GM23248 (cell line): ENCODE data around the gene CPSF2. TPM values are rescaled to one million over a fixed set of nuclear protein-coding genes. Genes with fewer than 3 reads are reported as not detected.
"Not testable (repeated sequence)": the region's sequence is repeated elsewhere in the genome, so short reads cannot be mapped to it uniquely, and the experiment has no call there.

Experiments used
- DNase-seq: peaks from one replicate; pipeline ENCODE4 v3.0.0-alpha.2; 2015
- H2AFZ ChIP-seq: fragments of 200-600 bp; sonication (generic); 2 replicates; pipeline ENCODE4 v1.6.1; 2016; ENCODE audit warnings: antibody characterized with exemption
- H3F3A ChIP-seq: fragments of 200-600 bp; sonication (generic); 2 replicates; pipeline ENCODE4 v1.6.1; 2016; ENCODE audit warnings: mild to moderate bottlenecking, antibody characterized with exemption, mixed run types; ENCODE audit not compliant: insufficient read depth
- H3K27ac ChIP-seq: fragments of 200-600 bp; sonication (generic); 2 replicates; pipeline ENCODE4 v1.5.1; 2016; ENCODE audit warnings: mild to moderate bottlenecking
- H3K27me3 ChIP-seq: fragments of 200-600 bp; sonication (generic); replicated peaks from 2 replicates; pipeline ENCODE4 v1.6.1; 2016; ENCODE audit warnings: mild to moderate bottlenecking; ENCODE audit not compliant: insufficient read depth
- H3K36me3 ChIP-seq: fragments of 200-600 bp; sonication (generic); 2 replicates; pipeline ENCODE4 v1.6.1; 2016; ENCODE audit warnings: low read depth, mild to moderate bottlenecking
- H3K4me1 ChIP-seq: fragments of 200-600 bp; sonication (generic); 2 replicates; pipeline ENCODE4 v1.6.1; 2016; ENCODE audit warnings: mild to moderate bottlenecking; ENCODE audit not compliant: insufficient read depth
- H3K4me2 ChIP-seq: fragments of 200-600 bp; sonication (generic); one replicate; pipeline ENCODE4 v1.6.1; 2016; ENCODE audit warnings: mild to moderate bottlenecking; ENCODE audit not compliant: unreplicated experiment
- H3K4me3 ChIP-seq: fragments of 200-600 bp; sonication (generic); 2 replicates; pipeline ENCODE4 v1.5.1; 2016; ENCODE audit warnings: mild to moderate bottlenecking
- H3K79me2 ChIP-seq: fragments of 200-600 bp; sonication (generic); 2 replicates; pipeline ENCODE4 v1.6.1; 2016; ENCODE audit warnings: mild to moderate bottlenecking; ENCODE audit not compliant: insufficient read depth
- H3K9ac ChIP-seq: fragments of 200-600 bp; sonication (generic); 2 replicates; pipeline ENCODE4 v1.6.1; 2016; ENCODE audit warnings: mild to moderate bottlenecking
- H3K9me2 ChIP-seq: fragments of 200-600 bp; sonication (generic); 2 replicates; pipeline ENCODE4 v1.6.1; 2016; ENCODE audit warnings: mixed run types, mild to moderate bottlenecking, moderate library complexity; ENCODE audit not compliant: insufficient read depth
- H3K9me3 ChIP-seq: fragments of 200-600 bp; sonication (generic); one replicate; pipeline ENCODE4 v1.6.1; 2017; ENCODE audit warnings: low read depth
- H4K20me1 ChIP-seq: fragments of 200-600 bp; sonication (generic); 2 replicates; pipeline ENCODE4 v1.6.0; 2016; ENCODE audit not compliant: insufficient read depth
- EZH2 ChIP-seq: fragments of 200-600 bp; sonication (generic); IDR thresholded peaks from 2 replicates; pipeline ENCODE4 v1.6.1; 2018; ENCODE audit warnings: antibody characterized with exemption, mild to moderate bottlenecking; ENCODE audit not compliant: insufficient read depth, poor library complexity, severe bottlenecking
- EZH2phosphoT487 ChIP-seq: fragments of 200-600 bp; sonication (generic); IDR thresholded peaks from 2 replicates; pipeline ENCODE4 v1.6.1; 2018; ENCODE audit warnings: antibody characterized with exemption, moderate library complexity, mild to moderate bottlenecking, low read depth; ENCODE audit not compliant: insufficient read depth
- WGBS, 2 experiments: methylation state at CpG; one replicate each; pipeline ENCODE4 v1.1.6; 2015 to 2017; ENCODE audit warnings: low lambda C conversion rate in 2 of 2, low coverage in 1 of 2; ENCODE audit errors: missing lambda C conversion rate in 2 of 2; 5-methylcytosine and 5-hydroxymethylcytosine counted together
- in situ Hi-C: fragments of 300-500 bp; cut with MboI; formaldehyde crosslinking; loops from 2 replicates; pipeline ENCODE4 v1.15.0; 2020
- polyA plus RNA-seq: library from polyadenylated mRNA; unstranded; fragments of >200 nt; fragmentation: Nextera tagmentation; extraction: Ambion mirVana; gene quantifications from 2 replicates; pipeline ENCODE4 v1.2.1, GENCODE V29; 2016
- total RNA-seq: library from RNA; depleted of rRNA; stranded (reverse); fragments of >200 nt; shearing (Covaris generic); gene quantifications from 2 replicates; pipeline ENCODE4 v1.2.3, GENCODE V29; 2014

Gene CPSF2
- total and polyA plus RNA-seq, 2 experiments from 2014 or later, result 38.7 to 41.0 TPM

DNA sequence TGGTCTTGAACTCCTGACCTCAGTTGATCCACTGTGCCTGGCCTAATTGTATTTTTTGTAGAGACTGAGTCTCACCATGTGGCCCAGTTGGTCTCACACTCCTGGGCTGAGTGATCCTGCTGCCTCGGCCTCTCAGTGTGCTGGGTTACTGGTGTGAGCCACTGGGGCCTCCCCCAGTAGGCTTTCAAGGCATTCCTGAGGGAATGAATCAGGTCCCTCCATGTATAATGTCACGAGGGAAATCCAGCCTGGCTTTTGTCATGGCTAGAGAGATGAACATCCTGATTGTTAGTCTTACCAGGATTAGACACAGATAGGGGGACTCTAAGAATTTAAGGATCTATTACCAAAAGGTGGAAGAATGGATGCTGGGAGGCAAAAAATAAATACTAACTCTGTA is 51.9 kb downstream of the CPSF2 start:
- H3K4me1 ChIP-seq, result no peaks in the 10 kb centered on the region; the same call in 1 of the 2 replicates
- H3K36me3 ChIP-seq, result no peaks in the 10 kb centered on the region; the same call in 1 of the 2 replicates
- H3K27me3 ChIP-seq, result no peaks in the 10 kb centered on the region
- H2AFZ ChIP-seq, result no peak overlapping the region
- no peak overlapping the region for H3K4me2 ChIP-seq
- H3K9me2 ChIP-seq, result no peaks in the 10 kb centered on the region
- DNase-seq, result peak; percentile 60
- in situ Hi-C loops, result no loop called here
- no peak overlapping the region for H3K27ac ChIP-seq
- 33 to 48% methylated on average over 2 of the region's 2 CpGs for whole genome bisulfite sequencing, 2 experiments
- no peaks in the 10 kb centered on the region for H3F3A ChIP-seq
- H3K79me2 ChIP-seq, result no peaks in the 10 kb centered on the region
- H3K4me3 ChIP-seq, result no peak overlapping the region
- H4K20me1 ChIP-seq, result no peaks in the 10 kb centered on the region
- H3K9ac ChIP-seq, result no peak overlapping the region
- H3K9me3 ChIP-seq, result no peaks in the 10 kb centered on the region
- TF ChIP-seq EZH2phosphoT487 (no peak), EZH2 (no peak)

DNA sequence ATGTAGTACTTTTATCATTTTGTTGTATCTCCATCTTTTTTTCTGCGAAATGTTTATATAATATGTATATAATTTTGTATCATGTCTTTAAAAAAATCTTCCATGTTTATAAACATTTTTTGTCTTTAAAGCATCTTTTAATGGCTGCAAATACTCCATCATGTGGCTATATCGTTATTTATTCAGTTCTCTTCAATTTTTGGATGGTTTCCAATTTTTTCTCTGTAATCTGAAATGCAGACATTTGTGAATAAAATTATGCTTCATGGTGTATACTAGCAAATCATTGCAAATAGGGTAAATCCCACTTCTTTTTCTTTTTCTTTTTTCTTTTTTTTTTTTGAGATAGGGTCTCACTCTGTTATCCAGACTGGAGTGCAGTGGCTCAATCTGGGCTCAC is 54.0 kb downstream of the CPSF2 start:
- no peaks in the 10 kb centered on the region for H3K9me2 ChIP-seq
- H3K4me2 ChIP-seq, result no peak overlapping the region
- WGBS, 2 experiments, result 67 to 77% methylated on average over 2 of the region's 2 CpGs
- no peak for DNase-seq
- no peak for TF ChIP-seq EZH2
- no peak for TF ChIP-seq EZH2phosphoT487
- H3K4me1 ChIP-seq, result no peaks in the 10 kb centered on the region; the same call in 1 of the 2 replicates
- no peak overlapping the region for H3K4me3 ChIP-seq
- H3F3A ChIP-seq, result no peaks in the 10 kb centered on the region
- in situ Hi-C loops, result no loop called here
- no peaks in the 10 kb centered on the region for H3K79me2 ChIP-seq
- H2AFZ ChIP-seq, result no peak overlapping the region
- no peaks in the 10 kb centered on the region for H3K36me3 ChIP-seq
- no peak overlapping the region for H3K27ac ChIP-seq
- H4K20me1 ChIP-seq, result no peaks in the 10 kb centered on the region
- H3K9me3 ChIP-seq, result no peaks in the 10 kb centered on the region
- no peaks in the 10 kb centered on the region for H3K27me3 ChIP-seq
- H3K9ac ChIP-seq, result no peak overlapping the region

DNA sequence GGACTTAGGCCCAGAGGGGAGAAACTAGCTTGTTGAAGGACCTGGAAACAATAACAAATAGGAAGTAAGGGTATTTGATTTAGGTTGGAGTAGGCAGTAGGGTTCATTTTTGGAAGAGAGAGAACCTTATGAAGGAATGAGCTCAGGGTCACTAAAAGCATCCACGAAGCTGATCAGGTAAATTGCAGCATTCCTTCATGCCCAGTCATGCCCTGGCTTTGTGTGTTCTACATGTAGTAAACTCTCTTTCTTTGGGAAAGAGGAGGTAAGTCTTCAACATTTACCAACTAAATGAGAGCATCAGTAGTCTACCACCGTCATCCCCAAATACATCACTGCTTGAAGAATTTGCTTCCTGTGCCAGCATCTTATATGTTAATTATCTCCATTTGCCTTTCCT is 54.7 kb downstream of the CPSF2 start:
- H3K9me2 ChIP-seq, result no peaks in the 10 kb centered on the region
- H3F3A ChIP-seq, result no peaks in the 10 kb centered on the region
- no peaks in the 10 kb centered on the region; the same call in 1 of the 2 replicates for H3K4me1 ChIP-seq
- no peaks in the 10 kb centered on the region for H3K9me3 ChIP-seq
- H2AFZ ChIP-seq, result no peak overlapping the region
- 33 to 44% methylated on average over 2 of the region's 2 CpGs for WGBS, 2 experiments
- no peaks in the 10 kb centered on the region for H3K27me3 ChIP-seq
- TF ChIP-seq EZH2phosphoT487 (no peak), EZH2 (no peak)
- no peaks in the 10 kb centered on the region for H4K20me1 ChIP-seq
- no peak overlapping the region for H3K9ac ChIP-seq
- H3K27ac ChIP-seq, result no peak overlapping the region
- H3K4me3 ChIP-seq, result no peak overlapping the region
- no peak for DNase-seq
- in situ Hi-C loops, result no loop called here
- H3K79me2 ChIP-seq, result no peaks in the 10 kb centered on the region
- H3K4me2 ChIP-seq, result no peak overlapping the region
- no peaks in the 10 kb centered on the region for H3K36me3 ChIP-seq

DNA sequence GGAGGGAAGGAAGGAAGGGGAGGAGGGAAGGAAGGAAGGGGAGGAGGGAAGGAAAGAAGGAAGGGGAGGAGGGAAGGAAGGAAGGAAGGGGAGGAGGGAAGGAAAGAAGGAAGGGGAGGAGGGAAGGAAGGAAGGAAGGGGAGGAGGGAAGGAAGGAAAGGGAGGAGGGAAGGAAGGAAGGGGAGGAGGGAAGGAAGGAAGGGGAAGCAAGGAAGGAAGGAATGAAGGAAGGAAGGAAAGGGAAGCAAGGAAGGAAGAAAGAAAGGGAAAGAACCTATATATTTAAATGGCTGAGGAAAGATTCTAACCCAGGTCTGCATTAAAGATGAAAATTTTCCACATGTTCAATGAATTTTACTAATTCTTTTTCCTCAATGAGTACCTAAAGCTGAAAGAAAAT is 57.4 kb downstream of the CPSF2 start:
- H3K9me2 ChIP-seq, H3K4me3 ChIP-seq, H2AFZ ChIP-seq, H3K9ac ChIP-seq, H3K36me3 ChIP-seq, H3K27me3 ChIP-seq, DNase-seq, H3K4me2 ChIP-seq, H4K20me1 ChIP-seq, H3K27ac ChIP-seq, in situ Hi-C loops, H3K4me1 ChIP-seq, H3F3A ChIP-seq, H3K9me3 ChIP-seq, H3K79me2 ChIP-seq: not testable (repeated sequence)

DNA sequence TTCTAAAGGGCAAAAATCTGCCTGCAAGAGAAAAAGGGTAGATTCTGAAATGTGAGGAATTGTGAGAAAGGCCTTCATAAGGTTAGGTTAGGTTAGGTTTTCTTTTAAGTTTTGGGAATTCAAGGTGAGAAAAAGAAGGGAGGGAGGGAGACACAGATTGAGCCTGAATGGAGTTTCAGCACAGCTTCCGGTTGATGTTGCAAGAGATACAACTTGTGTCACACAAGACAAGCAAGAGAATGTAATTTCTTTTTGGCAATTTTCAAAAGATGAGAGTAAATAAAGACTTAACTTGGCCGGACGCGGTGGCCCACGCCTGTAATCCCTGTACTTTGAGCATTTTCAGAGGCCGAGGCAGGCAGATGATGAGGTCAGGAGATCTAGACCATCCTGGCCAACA is 63.8 kb downstream of the CPSF2 start:
- 88 to 93% methylated on average over 6 of the region's 6 CpGs for WGBS, 2 experiments
- no peak for DNase-seq
- Histone ChIP-seq H3K9me2 (no peaks in the 10 kb centered on the region), H3F3A (no peaks in the 10 kb centered on the region), H3K4me2 (no peak overlapping the region), H4K20me1 (no peaks in the 10 kb centered on the region), H3K9ac (no peak overlapping the region), H3K4me3 (no peak overlapping the region), H3K4me1 (no peaks in the 10 kb centered on the region), H3K79me2 (no peaks in the 10 kb centered on the region), H3K27me3 (no peaks in the 10 kb centered on the region), H3K36me3 (no peaks in the 10 kb centered on the region), H2AFZ (no peak overlapping the region), H3K9me3 (no peaks in the 10 kb centered on the region), H3K27ac (no peak overlapping the region)
- in situ Hi-C loops, result no loop called here
- TF ChIP-seq EZH2phosphoT487, result no peak
- TF ChIP-seq EZH2, result no peak

DNA sequence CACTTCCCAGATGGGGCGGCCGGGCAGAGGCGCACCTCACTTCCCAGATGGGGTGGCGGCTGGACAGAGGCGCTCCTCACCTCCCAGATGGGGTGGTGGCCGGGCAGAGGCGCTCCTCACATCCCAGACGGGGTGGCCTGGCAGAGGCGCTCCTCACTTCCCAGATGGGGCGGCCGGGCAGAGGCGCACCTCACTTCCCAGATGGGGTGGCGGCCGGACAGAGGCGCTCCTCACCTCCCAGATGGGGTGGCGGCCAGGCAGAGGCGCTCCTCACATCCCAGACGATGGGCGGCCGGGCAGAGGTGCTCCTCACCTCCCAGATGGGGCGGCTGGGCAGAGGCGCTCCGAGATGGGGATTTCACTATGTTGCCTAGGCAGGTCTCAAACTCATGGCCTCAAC is 65.8 kb downstream of the CPSF2 start:
- in situ Hi-C loops, result not testable (repeated sequence)
- 83 to 95% methylated on average over 4 to 23 of the region's 23 CpGs for WGBS, 2 experiments

More for the DNA sequence above, 65.8 kb downstream of the CPSF2 start:
- H3K9me3 ChIP-seq, H3K4me2 ChIP-seq, H4K20me1 ChIP-seq, H3K27me3 ChIP-seq, H3K36me3 ChIP-seq, H2AFZ ChIP-seq, H3K79me2 ChIP-seq, H3K9ac ChIP-seq, H3K4me1 ChIP-seq, DNase-seq, H3K4me3 ChIP-seq, H3K9me2 ChIP-seq, H3F3A ChIP-seq, H3K27ac ChIP-seq: not testable (repeated sequence)
